Transverse colon (tissue), 3 donors: ENCODE results near the gene KLHL22.

Source experiments
- CTCF ChIP-seq, 5 experiments: fragments of 200-600 bp in 3 of 5; fragments of 450-650 bp in 2 of 5; sonication (generic) in 3 of 5; IDR thresholded peaks; 1 replicate in 2 of 5; 2 replicates in 3 of 5; pipeline ENCODE4 v1.5.1; 2016 to 2017; ENCODE audit warnings: antibody characterized with exemption in 5 of 5, inconsistent platforms in 3 of 5, mild to moderate bottlenecking in 2 of 5, moderate library complexity in 1 of 5
- EP300 ChIP-seq: sonication (generic); formaldehyde crosslinking; IDR thresholded peaks from one replicate; pipeline ENCODE4 v1.6.1; 2017; ENCODE audit warnings: antibody characterized with exemption, low read depth
- POLR2A ChIP-seq: fragments of 450-650 bp; IDR thresholded peaks from one replicate; pipeline ENCODE4 v1.6.1; 2016; ENCODE audit warnings: antibody characterized with exemption, mild to moderate bottlenecking, moderate library complexity

- TF ChIP-seq POLR2A = no peak
- no peak for TF ChIP-seq EP300
- TF ChIP-seq CTCF (IDR thresholded peaks at IDR 0.05) = no peak
Observed at GRCh38 chr22:20487715-20488114, 7.9 kb downstream of the KLHL22 start.
